Hair follicle dermal papilla cell (primary cell): ENCODE results near the gene COL11A1. TPM values are rescaled to one million over a fixed set of nuclear protein-coding genes. Genes with fewer than 3 reads are reported as not detected.

Source experiments
- total RNA-seq: library from RNA; depleted of rRNA; stranded (reverse); fragments of >200 nt; gene quantifications from 2 replicates; pipeline ENCODE4 v1.2.3, GENCODE V29; 2012

The COL11A1 gene
- total RNA-seq = 168 and 264 TPM in 2 replicates

DNA sequence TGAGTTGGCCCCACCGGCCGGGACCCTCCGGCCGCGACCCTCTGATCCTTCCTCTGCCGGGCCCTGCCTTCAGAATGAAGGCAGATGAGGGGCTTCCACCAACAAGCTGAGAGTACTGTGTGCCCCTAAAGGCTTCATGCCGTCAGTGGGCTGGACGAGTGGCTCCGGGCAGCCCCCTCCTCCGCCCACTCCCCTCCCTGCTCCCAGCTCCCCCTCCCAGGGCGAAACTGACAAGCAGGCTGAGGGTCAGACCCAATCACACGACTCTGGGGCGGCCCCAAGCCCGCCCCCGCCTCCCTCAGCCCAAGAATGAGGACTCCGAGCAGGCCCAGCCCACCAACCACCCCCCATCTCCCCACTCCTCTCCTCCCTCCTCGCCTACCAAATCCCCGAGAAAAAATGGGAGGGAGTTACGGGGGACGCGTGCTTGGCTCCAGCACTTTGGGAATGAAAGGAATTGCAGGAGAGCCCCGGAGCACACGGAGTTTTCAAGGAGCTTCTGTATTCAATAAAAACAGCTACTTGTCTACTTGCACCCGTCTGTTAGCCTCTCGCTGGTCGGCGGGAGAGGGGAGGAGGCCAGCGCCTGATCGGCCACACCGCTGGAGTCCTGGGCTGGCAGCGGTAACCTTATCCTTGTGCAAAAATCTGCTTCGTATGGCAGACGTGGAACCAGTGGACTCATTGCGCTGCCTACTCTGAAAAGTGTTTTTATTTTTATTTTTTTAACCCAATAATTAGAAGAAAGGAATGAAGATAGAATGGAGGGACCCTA, at the start of gene COL11A1:
Gene COL11A1 (minus strand): TSS at position 147 of the 775 bp plus-strand sequence. CDS start 344 bp downstream, outside the sequence.

